ENCODE data around the gene HSPA4. TPM values are rescaled to one million over a fixed set of nuclear protein-coding genes. Genes with fewer than 3 reads are reported as not detected.
A peak's percentile ranks its signal among the peaks of the same experiment; 100 is the strongest.

HSPA4 gene
- total RNA-seq, 1 experiment from 2014 or later: 221 TPM

DNA sequence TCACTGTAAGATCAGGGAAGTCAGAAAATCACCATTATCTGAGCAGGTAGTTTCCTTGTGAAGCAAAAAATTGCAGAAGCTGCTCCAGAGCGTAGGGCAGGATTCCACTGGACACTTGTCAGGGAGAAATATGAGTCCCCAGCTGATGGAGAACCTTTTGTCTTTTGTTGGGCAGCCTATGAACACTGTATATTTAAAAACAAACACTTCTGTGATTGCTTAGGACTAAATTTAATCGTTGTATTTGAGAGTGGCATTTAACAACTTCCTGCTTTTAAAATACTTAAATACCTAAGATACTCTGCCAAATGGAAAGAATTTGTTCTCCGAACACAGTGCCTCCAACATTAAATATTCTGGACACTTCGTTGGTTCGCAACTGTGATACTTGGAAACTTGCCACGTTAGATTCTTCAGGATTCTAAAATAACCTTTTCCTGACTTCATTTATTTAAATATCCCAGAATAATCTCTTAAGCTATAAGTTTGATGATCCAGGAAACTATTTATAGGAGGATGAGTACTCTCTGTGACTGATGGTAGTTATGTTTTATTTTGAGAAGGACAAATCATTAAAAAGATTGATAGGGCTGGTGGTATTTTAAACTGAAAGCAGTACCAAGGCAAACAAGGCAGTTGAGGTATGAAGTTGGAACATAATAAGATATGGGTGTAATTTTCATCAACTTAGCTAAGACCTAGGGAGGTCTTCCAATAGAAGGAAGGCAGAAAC is 2.7 kb upstream of the HSPA4 start:
- DNase-seq (ENCODE audit: extremely low read depth, low read depth): no peak

DNA sequence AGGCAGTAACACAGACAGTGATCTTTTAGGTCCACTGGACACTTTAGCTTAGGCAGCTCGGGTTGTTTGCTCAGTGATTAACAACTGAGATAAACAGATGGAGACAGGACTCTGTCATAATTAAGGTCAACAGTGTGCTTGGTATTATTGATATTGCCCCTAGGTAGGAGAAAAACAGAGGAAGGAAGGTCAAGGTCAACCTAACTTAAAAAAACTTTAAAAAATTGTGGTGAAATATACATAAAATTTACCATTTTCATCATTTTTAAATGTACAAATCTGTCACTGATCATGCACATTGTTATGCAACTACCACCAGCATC is 2.1 kb upstream of the HSPA4 start:
- DNase-seq (ENCODE audit: extremely low read depth, low read depth): no peak

DNA sequence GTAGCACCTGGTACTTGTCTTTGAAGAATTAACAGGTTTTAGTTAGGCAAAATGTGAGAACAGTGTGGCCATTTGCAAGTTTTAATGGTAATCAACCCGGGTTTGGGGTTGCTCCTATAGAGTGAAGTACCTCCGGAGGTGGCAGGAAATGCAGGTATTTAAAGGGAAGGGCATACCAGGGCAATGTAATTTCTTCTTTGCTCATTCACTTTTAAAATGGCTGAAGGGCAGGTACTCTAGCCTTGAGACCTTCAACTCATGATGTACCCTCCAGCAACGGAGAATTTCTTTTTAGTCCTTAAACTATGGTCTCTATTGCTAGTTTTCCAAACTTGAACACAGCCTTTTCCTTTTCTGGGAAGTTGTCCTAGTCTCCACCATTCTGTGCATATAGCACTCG is 1.3 kb upstream of the HSPA4 start:
- DNase-seq (ENCODE audit: extremely low read depth, low read depth): no peak

DNA sequence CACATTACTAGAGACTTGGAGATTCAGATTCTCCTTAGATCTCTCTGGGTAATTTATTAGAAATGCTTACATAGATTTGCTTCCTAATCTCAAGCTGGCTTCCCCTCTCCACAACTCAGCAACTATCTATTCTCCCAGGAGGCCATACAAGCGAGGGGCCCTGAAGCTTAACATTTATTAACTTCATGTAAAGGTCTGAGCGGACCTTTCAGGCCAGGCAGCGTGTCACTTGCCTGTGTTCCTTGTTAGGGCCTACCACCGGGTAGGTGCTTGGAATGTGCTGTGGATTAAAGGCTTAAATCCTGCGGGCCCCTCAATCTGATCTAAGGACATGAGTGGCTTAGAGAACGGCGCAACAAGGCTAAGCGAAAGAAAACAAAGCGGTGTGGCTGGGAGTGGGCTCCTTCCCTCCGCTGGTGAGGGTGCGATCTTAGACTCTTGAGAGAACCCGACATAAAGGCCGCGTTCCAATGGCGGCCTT is 712 bp upstream of the HSPA4 start:
- no peak for DNase-seq (ENCODE audit: extremely low read depth, low read depth)

DNA sequence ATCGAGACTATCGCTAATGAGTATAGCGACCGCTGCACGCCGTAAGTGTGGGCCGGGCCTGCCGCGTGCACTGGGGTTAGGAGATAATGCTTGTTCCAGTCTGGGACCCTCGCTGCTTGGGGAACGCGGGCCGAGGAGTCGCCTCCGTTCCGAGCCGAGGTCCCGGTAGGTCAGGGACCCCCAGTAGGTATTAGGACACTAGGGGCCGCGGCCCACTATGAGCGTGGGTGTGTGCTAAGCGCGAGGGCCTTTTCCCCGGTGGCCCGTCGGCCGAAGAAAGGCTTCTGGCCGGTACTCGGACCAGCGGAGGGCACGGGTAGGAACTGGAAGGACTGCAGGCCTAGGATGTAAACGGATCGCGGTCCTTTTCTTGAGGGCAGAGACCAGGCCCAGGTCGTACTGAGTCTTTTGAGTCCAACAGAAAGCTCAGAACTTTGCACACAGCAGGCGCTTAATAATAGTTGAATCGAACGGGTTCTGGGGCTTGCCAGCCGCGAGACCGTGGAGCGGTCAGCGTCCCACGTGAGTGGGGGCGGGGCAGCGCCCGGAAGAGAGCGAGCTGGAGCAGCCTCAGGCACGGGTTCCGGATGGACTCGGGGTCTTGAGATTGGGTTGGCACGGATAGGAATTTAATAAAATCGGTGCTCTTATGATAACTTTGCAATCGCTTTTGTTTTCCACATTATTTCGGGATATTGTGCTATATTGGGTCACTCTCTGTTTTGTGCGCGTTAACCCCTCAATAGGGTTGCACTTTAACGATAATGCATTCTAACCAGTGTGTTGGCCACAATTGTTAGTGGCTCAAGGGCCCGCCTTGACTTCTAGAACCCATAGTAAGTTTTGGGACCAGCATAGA is 733 bp downstream of the HSPA4 start:
- DNase-seq (ENCODE audit: extremely low read depth, low read depth): peak; percentile 36

DNA sequence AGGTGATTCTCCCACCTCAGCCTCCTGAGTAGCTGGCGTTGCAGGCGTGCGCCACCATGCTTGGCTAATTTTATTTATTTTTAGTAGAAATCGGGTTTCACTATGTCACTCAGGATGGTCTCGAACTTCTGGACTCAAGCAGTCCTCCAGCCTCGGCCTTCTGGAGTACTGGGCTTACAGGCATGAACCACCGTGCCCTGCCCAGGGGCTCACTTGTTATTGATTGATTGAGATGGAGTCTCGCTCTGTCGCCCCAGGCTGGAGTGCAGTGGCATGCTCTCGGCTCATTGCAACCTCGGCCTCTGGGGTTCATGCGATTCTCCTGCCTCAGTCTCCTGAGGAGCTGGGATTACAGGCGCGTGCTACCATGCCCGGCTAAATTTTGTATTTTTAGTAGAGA is 1.6 kb downstream of the HSPA4 start:
- DNase-seq (ENCODE audit: extremely low read depth, low read depth): no peak

DNA sequence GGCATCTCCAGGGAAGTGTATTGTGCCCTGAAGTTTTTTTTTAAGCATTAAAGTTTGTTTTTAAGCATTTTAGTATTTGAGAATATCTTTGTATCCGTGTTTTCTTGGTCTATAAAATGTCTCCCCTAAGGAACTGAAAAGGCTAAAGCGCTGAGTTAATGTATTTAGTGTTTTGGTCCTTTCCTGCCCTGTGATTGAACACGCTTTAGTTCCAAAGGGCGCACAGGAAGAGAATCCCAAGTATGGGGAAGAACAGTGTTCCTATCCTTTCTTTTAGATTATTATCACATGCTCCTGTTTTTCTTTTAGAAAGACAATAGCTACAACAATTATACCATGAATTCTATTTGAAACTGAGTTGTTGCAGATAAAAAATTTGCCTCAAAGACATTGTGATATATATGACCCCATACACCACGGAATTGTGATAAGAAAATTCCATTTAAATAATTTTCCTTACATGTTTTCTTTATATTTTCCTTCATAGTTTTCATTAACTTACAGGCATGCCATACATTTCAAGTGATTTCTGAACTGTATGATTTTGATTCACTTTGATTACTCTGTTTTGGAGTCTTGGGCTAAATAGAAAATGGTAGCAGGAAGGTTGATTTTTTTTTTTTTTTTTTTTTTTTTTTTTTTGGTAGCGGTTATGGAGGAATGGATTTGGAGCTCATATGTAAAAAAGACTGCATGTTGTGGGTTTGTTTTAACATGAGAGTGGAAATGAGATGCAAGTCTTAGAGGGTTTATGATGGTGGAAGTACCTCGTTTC is 3.1 kb downstream of the HSPA4 start:
- DNase-seq (ENCODE audit: extremely low read depth, low read depth): no peak

DNA sequence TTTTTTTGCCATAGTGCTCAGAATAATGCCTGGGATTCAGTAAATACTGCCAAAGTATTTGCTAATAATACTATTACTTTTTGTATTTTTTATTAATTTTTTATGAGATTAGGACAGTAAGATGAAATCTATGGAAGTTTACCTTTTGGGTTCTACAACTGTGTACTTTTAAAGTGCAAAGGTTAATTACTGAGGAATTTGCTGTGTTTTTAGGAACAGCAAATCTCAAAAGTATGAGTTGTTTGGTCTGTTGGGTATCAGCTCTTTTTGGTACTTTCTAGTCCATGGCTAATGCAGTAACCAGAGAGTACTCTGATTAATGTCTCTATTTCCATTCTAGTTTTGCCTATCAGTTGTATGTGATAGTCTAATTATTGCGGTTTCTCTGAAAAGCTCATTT is 5.1 kb downstream of the HSPA4 start:
- DNase-seq (ENCODE audit: extremely low read depth, low read depth): no peak

DNA sequence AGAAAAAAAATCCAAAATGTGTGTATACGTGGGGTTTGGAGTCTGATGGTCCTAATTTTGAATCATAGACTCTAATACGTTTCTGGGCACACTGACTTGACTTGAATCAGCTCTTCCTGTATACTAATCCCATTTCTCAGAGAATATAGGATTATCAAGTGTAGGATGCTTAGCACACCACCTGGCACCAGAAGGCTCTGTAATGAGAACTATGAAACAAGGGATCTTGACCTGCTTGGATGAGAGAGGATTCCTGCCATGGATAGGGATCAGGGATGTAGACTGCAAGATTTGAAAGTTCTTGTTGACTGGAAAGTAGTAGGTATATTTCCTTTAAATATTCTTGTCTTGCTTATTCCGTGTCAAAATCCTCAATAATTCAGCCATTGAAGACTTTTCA is 7.8 kb downstream of the HSPA4 start:
- DNase-seq (ENCODE audit: extremely low read depth, low read depth): no peak

DNA sequence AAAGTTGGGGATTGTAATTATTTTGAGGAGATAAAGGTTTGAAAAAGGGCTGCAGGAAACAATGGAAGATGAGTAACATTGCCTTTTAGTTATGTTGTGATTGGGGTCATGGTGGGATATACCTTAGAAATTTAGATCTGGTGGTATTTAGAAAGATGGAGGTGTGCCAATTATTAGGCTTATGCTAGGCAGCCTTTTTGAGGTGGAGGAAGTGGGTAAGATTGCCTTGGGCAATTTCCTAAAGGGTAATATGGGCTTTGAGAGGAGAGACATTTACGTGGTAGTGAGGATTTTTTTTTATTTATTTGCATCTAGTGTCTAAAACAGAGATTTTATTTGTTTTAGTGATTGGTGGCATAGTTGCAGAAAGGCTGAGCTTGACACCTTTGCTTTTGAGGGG is 10.5 kb downstream of the HSPA4 start:
- no peak for DNase-seq (ENCODE audit: extremely low read depth, low read depth)

DNA sequence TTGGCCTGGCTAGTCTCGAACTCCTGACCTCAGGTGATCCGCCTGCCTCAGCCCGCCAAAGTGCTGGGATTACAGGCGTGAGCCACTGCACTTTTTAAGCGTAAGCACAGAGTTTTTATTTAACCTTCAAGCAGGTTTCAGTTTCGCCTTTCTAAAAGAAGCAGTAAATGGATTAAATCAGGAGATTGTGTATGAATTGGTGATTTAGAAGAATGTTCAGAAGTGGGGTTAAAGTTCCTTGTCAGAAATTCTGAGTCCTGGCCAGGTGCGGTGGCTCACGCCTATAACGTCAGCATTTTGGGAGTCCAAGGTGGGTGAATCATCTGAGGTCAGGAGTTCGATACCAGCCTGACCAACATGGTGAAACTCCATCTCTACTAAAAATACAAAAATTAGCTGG is 12.2 kb downstream of the HSPA4 start:
- no peak for DNase-seq (ENCODE audit: extremely low read depth, low read depth)

DNA sequence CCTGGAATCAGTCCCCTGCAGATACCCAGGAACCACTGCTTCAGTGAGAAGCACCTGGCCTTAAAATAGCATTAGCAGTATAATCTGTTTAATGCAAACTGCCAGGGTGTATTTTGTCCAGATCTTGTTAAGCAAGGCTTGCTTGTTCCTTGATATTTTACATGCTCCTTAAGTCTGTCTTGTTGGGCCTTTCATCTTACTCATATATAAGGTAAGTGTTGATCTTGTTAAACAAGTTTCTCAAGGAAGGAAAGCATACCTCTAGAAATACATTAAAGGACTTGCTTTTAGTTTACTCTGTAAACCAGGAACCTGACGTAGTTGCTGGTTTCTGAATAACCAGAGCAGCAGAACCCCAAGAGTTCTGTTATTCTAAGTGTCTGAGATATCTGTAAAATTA is 13.7 kb downstream of the HSPA4 start:
- DNase-seq (ENCODE audit: extremely low read depth, low read depth): no peak

DNA sequence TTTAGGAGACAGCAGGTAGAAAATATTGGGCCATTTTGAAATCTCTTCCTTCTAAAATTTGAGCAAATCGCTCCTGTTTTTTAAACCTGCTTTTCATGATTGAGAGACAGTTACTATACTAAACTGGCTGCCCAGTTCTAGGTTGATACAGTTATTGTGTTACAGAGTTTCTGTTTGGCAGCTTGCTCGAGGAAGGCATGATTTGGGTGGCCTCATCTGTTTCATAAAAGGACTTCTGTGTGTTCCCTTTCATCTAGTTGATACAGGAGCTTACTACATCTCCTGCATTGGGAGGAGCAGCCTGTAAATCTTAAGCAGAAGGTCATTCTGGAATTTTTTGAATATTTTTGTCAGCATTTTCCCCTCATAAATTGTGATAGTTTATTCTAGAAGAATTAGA is 14.2 kb downstream of the HSPA4 start:
- DNase-seq (ENCODE audit: extremely low read depth, low read depth): no peak

DNA sequence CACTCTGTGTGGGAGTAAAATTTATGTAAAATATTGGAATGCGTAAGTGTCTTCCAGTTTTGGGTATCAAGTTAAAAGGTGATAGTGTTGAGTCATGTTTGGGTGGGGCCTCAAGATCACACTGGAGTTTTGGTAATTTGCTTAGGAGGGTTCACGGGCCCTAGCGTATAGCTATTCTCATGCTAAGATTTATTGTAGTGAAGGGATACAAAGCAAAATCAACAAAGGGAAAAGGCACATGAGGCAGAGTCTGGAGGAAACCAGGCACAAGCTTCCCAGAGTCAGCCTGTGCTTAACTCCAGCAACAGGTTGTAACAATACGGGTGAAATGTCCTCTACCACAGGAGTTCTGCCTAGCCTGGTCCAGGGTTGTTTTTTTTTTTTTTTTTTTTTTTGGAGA is 20.2 kb downstream of the HSPA4 start:
- no peak for DNase-seq (ENCODE audit: extremely low read depth, low read depth)

DNA sequence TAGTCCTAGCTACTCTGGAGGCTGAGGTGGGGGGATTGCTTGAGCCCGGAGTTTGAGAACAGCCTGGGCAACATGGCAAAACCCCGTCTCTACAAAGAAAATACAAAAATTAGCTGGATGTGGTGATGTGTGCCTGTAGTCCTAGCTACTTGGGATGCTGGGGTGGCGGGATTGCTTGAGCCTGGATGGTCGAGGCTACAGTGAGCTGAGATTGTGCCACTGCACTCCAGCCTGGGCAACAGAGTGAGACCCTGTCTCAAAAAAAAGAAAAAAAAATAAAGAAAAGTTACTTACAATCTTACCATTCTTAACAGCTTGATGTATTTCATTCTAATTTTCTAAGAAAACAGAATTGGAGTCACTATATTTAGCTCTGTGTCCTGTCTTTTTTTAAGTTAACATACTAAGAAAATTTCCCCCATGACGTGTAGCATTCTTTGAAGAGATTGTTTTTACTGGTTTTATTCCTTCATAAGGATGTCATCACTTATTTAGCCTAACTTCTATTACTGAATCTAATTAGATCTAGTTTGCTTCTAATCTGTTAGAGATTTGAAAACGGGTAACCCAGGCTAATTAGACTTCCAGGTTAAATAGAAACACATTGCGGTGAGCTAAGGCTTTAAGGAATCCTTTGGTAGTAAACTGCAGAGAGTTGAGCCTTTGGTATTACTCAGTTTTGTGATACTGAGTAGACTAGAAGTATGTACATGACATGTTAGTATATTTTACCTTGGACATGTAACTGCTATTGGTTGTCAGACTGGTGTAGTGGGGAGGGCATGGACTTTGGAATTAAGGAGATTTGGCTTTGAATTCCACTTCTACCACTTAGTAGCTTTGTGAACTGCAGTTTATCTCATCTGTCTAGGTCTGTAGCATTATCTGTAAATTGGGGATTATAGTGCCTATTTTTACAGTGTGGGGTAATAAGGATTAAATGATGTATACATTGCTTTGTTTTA is 24.0 kb downstream of the HSPA4 start:
- no peak for DNase-seq (ENCODE audit: extremely low read depth, low read depth)

DNA sequence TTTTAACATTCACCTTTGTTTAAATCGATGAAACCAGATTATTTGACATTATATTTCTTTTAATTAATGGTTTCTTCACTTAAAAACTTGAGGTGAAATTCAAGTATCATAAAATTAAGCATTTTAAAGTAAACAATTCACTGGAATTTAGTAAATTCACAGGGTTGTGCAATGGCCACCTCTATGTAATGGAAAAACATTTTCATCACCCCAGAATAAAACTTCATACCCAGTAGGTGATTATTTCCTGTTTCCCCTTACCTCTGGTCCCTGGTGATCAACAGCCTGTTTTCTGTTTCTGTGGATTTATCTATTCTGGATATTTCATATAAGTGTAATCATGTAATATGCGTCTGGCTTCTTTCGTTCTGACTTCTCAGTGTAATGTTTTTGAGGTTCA is 27.2 kb downstream of the HSPA4 start:
- no peak for DNase-seq (ENCODE audit: extremely low read depth, low read depth)

DNA sequence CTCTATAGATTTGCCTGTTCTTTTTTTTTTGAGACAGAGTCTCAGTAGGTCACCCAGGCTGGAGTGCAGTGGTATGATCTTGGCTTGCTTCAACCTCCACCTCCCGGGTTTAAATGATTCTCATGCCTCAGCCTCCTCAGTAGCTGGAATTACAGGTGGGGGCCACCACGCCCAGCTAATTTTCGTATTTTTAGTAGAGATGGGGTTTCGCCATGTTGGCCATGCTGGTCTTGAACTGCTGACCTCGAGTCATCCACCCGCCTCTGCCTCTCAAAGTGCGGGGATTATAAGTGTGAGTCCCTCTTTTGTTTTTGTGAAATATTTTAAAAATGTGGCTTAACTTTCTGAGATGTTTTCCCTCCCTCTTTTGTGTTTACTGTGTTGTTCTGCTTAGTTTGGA is 29.2 kb downstream of the HSPA4 start:
- no peak for DNase-seq (ENCODE audit: extremely low read depth, low read depth)

DNA sequence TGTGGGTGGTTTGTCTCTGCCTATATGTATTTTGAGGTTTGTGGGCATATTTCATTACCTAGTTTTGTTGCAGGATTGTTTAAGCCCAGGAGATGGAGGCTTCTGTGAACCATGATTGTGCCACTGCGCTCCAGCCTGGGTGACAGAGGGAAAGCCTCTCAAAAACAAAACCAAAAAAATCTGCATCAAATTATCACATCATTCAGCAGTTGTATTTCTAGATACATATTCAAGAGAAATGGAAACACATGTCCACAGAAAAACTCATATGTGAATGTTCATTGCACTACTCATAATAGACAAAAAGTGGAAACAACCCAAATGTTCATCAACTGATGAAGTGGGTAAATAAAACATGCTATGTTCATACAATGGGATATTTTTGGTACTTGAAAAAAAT is 29.9 kb downstream of the HSPA4 start:
- DNase-seq (ENCODE audit: extremely low read depth, low read depth): no peak

DNA sequence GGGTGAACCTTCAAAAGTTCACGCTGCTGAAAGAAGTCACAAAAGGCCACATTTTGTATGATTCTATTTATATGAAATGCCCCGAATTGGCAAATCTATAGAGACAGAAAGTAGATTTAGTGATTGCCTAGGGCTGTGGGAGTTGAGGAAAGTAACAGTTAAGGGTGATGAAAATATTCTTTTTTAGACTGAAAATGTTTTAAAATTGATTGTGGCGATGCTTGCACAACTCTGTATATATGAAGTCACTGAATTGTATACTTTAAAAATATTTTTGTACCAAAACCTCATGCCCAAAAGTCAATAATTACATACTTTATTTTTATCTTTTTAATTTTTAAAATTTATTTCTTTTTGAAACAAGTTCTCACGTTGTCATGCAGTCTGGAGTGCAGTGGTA is 30.3 kb downstream of the HSPA4 start:
- DNase-seq (ENCODE audit: extremely low read depth, low read depth): no peak

DNA sequence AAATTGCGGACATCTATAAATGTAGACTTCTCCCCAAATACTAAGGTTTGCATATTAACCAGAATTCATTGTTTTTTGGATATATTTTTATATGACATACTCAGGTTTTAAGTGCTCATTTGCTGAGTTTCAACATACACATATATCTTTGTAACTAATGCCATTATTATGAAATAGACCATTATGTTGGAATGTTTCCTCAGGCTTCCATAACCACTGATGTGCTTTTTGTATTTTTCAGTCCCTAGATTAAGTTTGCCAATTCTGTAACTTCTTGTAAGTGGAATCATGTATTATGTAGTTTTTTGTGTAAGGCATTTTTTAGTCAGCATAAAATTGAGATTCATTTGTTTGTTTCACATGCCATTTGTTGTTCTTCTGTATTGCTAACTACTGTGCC is 32.1 kb downstream of the HSPA4 start:
- DNase-seq (ENCODE audit: extremely low read depth, low read depth): no peak
